Endothelial cell of umbilical vein (primary cell): ENCODE data around the gene VPS29. TPM values are rescaled to one million over a fixed set of nuclear protein-coding genes. Genes with fewer than 3 reads are reported as not detected.

ENCODE experiments used
- BruUV-seq: library from RNA; stranded (reverse); fragments of 400-500 nt; replicated peaks from 2 replicates; lab custom pipeline; 2021; lab: Mats Ljungman, UMichigan
- CTCF ChIA-PET: fragments of 300-600, 350-600 bp; sonication (Branson Sonifier 250); formaldehyde crosslinking; loops from one replicate; lab custom pipeline; 2021; ENCODE audit warnings: antibody characterized with exemption, inconsistent platforms; lab: Charles Lee
- POLR2A ChIA-PET: fragments of 300-600, 350-600 bp; sonication (Branson Sonifier 250); formaldehyde crosslinking; loops from one replicate; lab custom pipeline; 2021; ENCODE audit warnings: antibody characterized with exemption, inconsistent platforms; lab: Charles Lee
- DNase-seq: peaks from one replicate; pipeline ENCODE4 v3.0.0-alpha.2; 2011; ENCODE audit warnings: low read depth, low spot score
- FAIRE-seq: peaks from 2 replicates; lab custom pipeline; 2011; peaks lifted over from hg19 to GRCh38; lab: Jason Lieb, UNC
- H2AFZ ChIP-seq: 2 replicates; pipeline ENCODE4 v1.6.0; 2012; ENCODE audit warnings: low read depth, low read length, control low read depth, inconsistent platforms
- H3K27ac ChIP-seq: 2 replicates; pipeline ENCODE4 v1.5.1; 2011; ENCODE audit warnings: low read depth, mild to moderate bottlenecking, control low read depth, low read length, moderate library complexity; ENCODE audit not compliant: insufficient read depth
- H3K27me3 ChIP-seq, 2 experiments: 2 replicates each; pipeline versions ENCODE4 v1.6.0 to v1.6.1; 2011; ENCODE audit warnings: low read length in 2 of 2, mixed read lengths in 1 of 2; ENCODE audit not compliant: control insufficient read depth in 2 of 2, insufficient read depth in 2 of 2
- H3K36me3 ChIP-seq, 2 experiments: 2 replicates in 1 of 2; 3 replicates in 1 of 2; pipeline ENCODE4 v1.5.1; 2011; ENCODE audit warnings: low read length in 2 of 2, mild to moderate bottlenecking in 1 of 2, moderate library complexity in 1 of 2; ENCODE audit not compliant: control insufficient read depth in 2 of 2, insufficient read depth in 2 of 2; ENCODE audit errors: extremely low read depth in 1 of 2
- H3K4me1 ChIP-seq: 3 replicates; pipeline ENCODE4 v1.5.1; 2011; ENCODE audit warnings: mild to moderate bottlenecking, low read length; ENCODE audit not compliant: control insufficient read depth, insufficient read depth; ENCODE audit errors: extremely low read depth
- H3K4me2 ChIP-seq: 2 replicates; pipeline ENCODE4 v1.6.1; 2011; ENCODE audit warnings: low read length, control low read depth, mixed read lengths; ENCODE audit not compliant: insufficient read depth
- H3K4me3 ChIP-seq, 3 experiments: fragments of 200-600 bp in 1 of 3; sonication (generic), shearing (Covaris generic) in 1 of 3; replicated peaks in 1 of 3; 2 replicates each; pipeline ENCODE4 v1.5.1; 2011 to 2016; ENCODE audit warnings: control low read depth in 3 of 3, low read length in 3 of 3, mild to moderate bottlenecking in 2 of 3, inconsistent platforms in 1 of 3, low read depth in 1 of 3, moderate library complexity in 1 of 3; ENCODE audit not compliant: insufficient read depth in 1 of 3
- H3K79me2 ChIP-seq: 2 replicates; pipeline ENCODE4 v1.6.0; 2012; ENCODE audit warnings: low read length, inconsistent platforms; ENCODE audit not compliant: control insufficient read depth, insufficient read depth
- H3K9ac ChIP-seq: replicated peaks from 2 replicates; pipeline ENCODE3; 2011; ENCODE audit warnings: low read length, control low read depth; ENCODE audit not compliant: insufficient read depth; ENCODE audit errors: extremely low read depth
- H3K9me1 ChIP-seq: replicated peaks from 3 replicates; pipeline ENCODE4 v1.6.0; 2011; ENCODE audit warnings: mild to moderate bottlenecking, low read length; ENCODE audit not compliant: control insufficient read depth, insufficient read depth; ENCODE audit errors: extremely low read depth
- H3K9me3 ChIP-seq: replicated peaks from 2 replicates; pipeline ENCODE4 v1.5.1; 2012; ENCODE audit warnings: low read length, inconsistent platforms; ENCODE audit not compliant: control insufficient read depth, insufficient read depth
- H4K20me1 ChIP-seq: replicated peaks from 2 replicates; pipeline ENCODE3; 2011; ENCODE audit warnings: mild to moderate bottlenecking, low read length; ENCODE audit not compliant: control insufficient read depth, insufficient read depth; ENCODE audit errors: extremely low read depth
- CTCF ChIP-seq, 2 donors: IDR thresholded peaks; 1 replicate in 1 of 2; 2 replicates in 1 of 2; pipeline ENCODE4 v1.5.1; 2011; ENCODE audit warnings: low read length in 2 of 2, mild to moderate bottlenecking in 2 of 2, moderate library complexity in 2 of 2, control low read depth in 1 of 2, inconsistent platforms in 1 of 2, low read depth in 1 of 2; ENCODE audit not compliant: insufficient read depth in 1 of 2; ENCODE audit errors: extremely low read depth in 1 of 2
- EZH2 ChIP-seq: IDR thresholded peaks from 2 replicates; pipeline ENCODE4 v1.6.1; 2012; ENCODE audit warnings: borderline replicate concordance, low read depth, mild to moderate bottlenecking, moderate library complexity, low read length, inconsistent platforms; ENCODE audit not compliant: severe bottlenecking
- FOS ChIP-seq: IDR thresholded peaks from 2 replicates; pipeline ENCODE4 v1.6.1; 2011; ENCODE audit warnings: mild to moderate bottlenecking, low read length, moderate library complexity, borderline replicate concordance; ENCODE audit not compliant: insufficient read depth
- GATA2 ChIP-seq: IDR thresholded peaks from 2 replicates; pipeline ENCODE4 v1.7.0; 2011; ENCODE audit warnings: low read depth, mild to moderate bottlenecking, moderate library complexity, mixed read lengths, low read length; ENCODE audit not compliant: insufficient read length, insufficient read depth
- JUN ChIP-seq: IDR thresholded peaks from 2 replicates; pipeline ENCODE4 v1.6.1; 2011; ENCODE audit warnings: borderline replicate concordance, low read depth; ENCODE audit not compliant: insufficient read length, insufficient read depth
- MAX ChIP-seq: IDR thresholded peaks from 2 replicates; pipeline ENCODE4 v1.6.1; 2011; ENCODE audit not compliant: insufficient read depth, insufficient read length
- MYC ChIP-seq: IDR thresholded peaks from one replicate; pipeline ENCODE4 v1.6.1; 2011; ENCODE audit warnings: mild to moderate bottlenecking, low read depth, low read length
- POLR2A ChIP-seq: IDR thresholded peaks from 2 replicates; pipeline ENCODE4 v1.6.1; 2012; ENCODE audit warnings: low read depth, mild to moderate bottlenecking, control low read depth, low read length
- POLR2AphosphoS5 ChIP-seq: IDR thresholded peaks from 2 replicates; pipeline ENCODE4 v1.6.1; 2012; ENCODE audit warnings: low read depth, mild to moderate bottlenecking, control low read depth, low read length, moderate library complexity; ENCODE audit not compliant: insufficient read depth
- dilution Hi-C: fragments of 300-500 bp; cut with MboI; formaldehyde crosslinking; loops from one replicate; pipeline ENCODE4 v1.15.0; 2019; ENCODE audit warnings: low sequenced_read_pairs; ENCODE audit not compliant: extremely low pct_ligation_motif_present
- intact Hi-C: fragments of 100-400 bp; cut with micrococcal nuclease; formaldehyde crosslinking; loops from one replicate; pipeline ENCODE4 v1.10.0; 2022
- polyA plus RNA-seq, 4 experiments: library from polyadenylated mRNA; depleted of rRNA in 3 of 4; stranded (reverse) in 3 of 4; unstranded in 1 of 4; fragments of >200 nt; gene quantifications; 2 replicates each; pipeline versions ENCODE4 v1.2.1 to v1.2.3, GENCODE V29; 2011 to 2012; ENCODE audit warnings: missing spikeins in 1 of 4
- total RNA-seq: library from RNA; stranded (reverse); gene quantifications from 2 replicates; pipeline ENCODE4 v1.2.3, GENCODE V29; 2021

VPS29 gene
- total and polyA plus RNA-seq, 2 donors (not counting 3 experiments of a cell fraction or from before 2014, with no cell fraction given) = 138 to 155 TPM

GRCh38 chr12:110453569-110454296, 48.2 kb downstream of the VPS29 start:
- dilution Hi-C loops (no loop called here), intact Hi-C loops (loop anchor here (5.0 kb wide), 2 partner anchors 289 to 434 kb away; partner anchors contain the start of gene PPP1CC)
- no TSS peak for BruUV-seq
- H3K9me1 ChIP-seq = no peaks in the 10 kb centered on the region
- H3K27ac ChIP-seq = no peak overlapping the region
- ChIA-PET POLR2A (no interaction called here), CTCF (interaction anchor here (1.7 to 2.8 kb wide), 2 partner anchors 24 to 148 kb away, joined by 5 to 21 read pairs; no protein-coding TSS in a partner anchor)
- H3K9me3 ChIP-seq = no peaks in the 10 kb centered on the region
- FAIRE-seq = no peak
- H2AFZ ChIP-seq = no peak overlapping the region
- no peaks in the 10 kb centered on the region for H4K20me1 ChIP-seq
- no peak for DNase-seq
- H3K4me1 ChIP-seq = peaks cover 5% of the 10 kb centered on the region
- no peak overlapping the region for H3K4me3 ChIP-seq
- no peak for TF ChIP-seq EZH2
- TF ChIP-seq MYC = no peak
- no peak for TF ChIP-seq CTCF (IDR thresholded peaks at IDR 0.05; ENCODE audit: extremely low read depth in 1 of 2, insufficient read depth in 1 of 2, low read depth in 1 of 2, low read length in 2 of 2)
- TF ChIP-seq POLR2AphosphoS5 = no peak
- no peak for TF ChIP-seq POLR2A
- TF ChIP-seq GATA2 = no peak
- TF ChIP-seq JUN = no peak
- no peak for TF ChIP-seq FOS
- TF ChIP-seq MAX = no peak
- H3K4me2 ChIP-seq = no peak overlapping the region
- H3K27me3 ChIP-seq = no peaks in the 10 kb centered on the region
- H3K9ac ChIP-seq = no peak overlapping the region
- H3K79me2 ChIP-seq = peaks cover 14% of the 10 kb centered on the region
- H3K36me3 ChIP-seq = peaks cover 0 to 4% of the 10 kb centered on the region in 2 experiments
